ENCODE results near the gene CHPF.

CHPF gene

DNA sequence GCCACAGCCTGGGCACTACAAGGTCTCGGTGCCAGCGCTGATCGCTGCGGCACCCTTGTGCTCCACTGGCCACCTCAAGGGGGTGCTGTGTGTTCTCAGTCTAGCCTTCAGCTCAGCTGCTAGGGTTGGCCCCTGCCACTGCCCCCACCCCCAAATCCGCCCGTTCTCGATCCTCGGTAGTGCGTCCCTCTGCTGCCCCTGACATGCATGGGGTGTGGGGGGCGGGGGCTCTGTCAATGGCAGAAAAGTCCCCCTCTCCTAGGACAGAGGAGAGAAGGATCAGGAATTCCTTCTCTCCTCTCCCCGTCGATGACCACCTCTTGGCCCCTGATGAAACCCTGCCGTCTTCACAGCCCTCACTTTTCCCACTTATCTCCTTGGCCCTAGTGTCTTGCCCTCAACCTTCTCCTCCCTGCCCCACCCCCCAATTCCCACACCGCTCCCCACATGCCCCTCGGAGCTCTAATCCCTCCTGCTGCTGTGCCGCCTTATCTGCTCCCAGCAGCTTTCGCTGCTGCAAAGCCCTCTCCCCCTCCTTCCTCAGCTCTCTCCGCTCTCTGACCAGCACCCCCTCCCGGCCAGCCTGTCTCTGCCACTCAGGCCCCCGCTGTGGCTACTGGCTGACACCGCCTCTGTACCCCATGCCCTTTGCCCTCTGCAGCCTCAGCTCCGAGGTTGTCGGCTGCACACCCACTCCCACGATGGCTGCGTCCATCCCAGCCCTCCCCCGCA, 33.7 kb downstream of the CHPF start:
- H3K4me1 ChIP-seq: peaks cover 14% of the 10 kb centered on the region
- TF ChIP-seq, protein P1, sequence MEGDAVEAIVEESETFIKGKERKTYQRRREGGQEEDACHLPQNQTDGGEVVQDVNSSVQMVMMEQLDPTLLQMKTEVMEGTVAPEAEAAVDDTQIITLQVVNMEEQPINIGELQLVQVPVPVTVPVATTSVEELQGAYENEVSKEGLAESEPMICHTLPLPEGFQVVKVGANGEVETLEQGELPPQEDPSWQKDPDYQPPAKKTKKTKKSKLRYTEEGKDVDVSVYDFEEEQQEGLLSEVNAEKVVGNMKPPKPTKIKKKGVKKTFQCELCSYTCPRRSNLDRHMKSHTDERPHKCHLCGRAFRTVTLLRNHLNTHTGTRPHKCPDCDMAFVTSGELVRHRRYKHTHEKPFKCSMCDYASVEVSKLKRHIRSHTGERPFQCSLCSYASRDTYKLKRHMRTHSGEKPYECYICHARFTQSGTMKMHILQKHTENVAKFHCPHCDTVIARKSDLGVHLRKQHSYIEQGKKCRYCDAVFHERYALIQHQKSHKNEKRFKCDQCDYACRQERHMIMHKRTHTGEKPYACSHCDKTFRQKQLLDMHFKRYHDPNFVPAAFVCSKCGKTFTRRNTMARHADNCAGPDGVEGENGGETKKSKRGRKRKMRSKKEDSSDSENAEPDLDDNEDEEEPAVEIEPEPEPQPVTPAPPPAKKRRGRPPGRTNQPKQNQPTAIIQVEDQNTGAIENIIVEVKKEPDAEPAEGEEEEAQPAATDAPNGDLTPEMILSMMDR (IDR thresholded peaks at IDR 0.05): peak; percentile 56
- no peak overlapping the region for H3K27ac ChIP-seq
- H3K27me3 ChIP-seq (ENCODE audit: control insufficient read depth, insufficient read depth, low read length): peaks cover 14% of the 10 kb centered on the region
- H3K4me3 ChIP-seq (ENCODE audit: low read depth, low read length): no peak overlapping the region
- no peak overlapping the region for H3K4me2 ChIP-seq (ENCODE audit: low read length)
- H3K36me3 ChIP-seq (ENCODE audit: control insufficient read depth, insufficient read depth, low read length): no peaks in the 10 kb centered on the region
- peak overlapping the region; percentile 11 for H2AFZ ChIP-seq
- no peaks in the 10 kb centered on the region for H3K79me2 ChIP-seq
- H3K9me3 ChIP-seq (ENCODE audit: control insufficient read depth, low read length): no peaks in the 10 kb centered on the region
- H3K9ac ChIP-seq: no peak overlapping the region

DNA sequence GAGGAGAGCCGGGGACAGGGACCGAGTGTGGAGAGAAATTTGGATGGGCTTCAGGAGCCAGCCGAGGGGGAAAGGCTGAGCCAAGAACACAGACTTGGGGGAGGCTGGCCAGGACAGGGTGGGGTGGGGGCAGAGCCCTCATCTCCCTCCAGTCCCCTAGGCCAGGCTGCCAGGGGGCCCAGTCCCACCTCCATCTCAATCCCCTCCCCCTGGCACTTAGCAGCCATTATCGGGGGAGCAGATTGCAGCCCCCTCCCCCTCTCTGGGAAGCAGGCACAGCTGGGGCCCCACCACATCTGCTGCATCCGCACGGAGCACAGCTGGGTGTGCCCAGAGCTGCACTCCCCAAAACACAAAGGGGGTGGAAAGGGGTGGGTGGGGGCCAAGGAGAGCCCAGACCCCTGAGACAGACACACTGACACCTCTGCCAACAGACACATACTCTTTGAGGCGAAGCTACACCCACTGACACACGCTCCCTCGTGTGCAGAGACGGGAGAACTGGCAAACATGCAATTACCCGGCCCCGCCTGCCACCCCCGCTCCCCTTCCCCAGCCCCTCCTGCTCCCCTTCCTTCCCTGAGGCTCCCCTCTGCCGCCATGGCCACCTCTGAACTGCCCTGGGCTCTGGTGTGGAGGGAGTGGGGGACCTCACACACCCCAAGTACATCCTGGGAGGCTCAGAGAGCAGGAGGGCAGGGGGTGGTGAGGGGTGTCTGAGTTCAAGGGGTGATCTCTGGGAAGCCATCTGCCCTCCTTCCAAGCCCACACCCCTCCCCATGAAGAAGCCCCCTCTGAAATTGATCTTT, 34.4 kb downstream of the CHPF start:
- Histone ChIP-seq H2AFZ (no peak overlapping the region), H3K79me2 (no peaks in the 10 kb centered on the region), H3K27me3 (ENCODE audit: control insufficient read depth, insufficient read depth, low read length) (peaks cover 14% of the 10 kb centered on the region), H3K4me3 (ENCODE audit: low read depth, low read length) (no peak overlapping the region), H3K9ac (no peak overlapping the region), H3K27ac (no peak overlapping the region), H3K4me1 (peaks cover 10% of the 10 kb centered on the region), H3K4me2 (ENCODE audit: low read length) (no peak overlapping the region), H3K36me3 (ENCODE audit: control insufficient read depth, insufficient read depth, low read length) (no peaks in the 10 kb centered on the region), H3K9me3 (ENCODE audit: control insufficient read depth, low read length) (no peaks in the 10 kb centered on the region)
- TF ChIP-seq, protein P1 (IDR thresholded peaks at IDR 0.05): no peak

DNA sequence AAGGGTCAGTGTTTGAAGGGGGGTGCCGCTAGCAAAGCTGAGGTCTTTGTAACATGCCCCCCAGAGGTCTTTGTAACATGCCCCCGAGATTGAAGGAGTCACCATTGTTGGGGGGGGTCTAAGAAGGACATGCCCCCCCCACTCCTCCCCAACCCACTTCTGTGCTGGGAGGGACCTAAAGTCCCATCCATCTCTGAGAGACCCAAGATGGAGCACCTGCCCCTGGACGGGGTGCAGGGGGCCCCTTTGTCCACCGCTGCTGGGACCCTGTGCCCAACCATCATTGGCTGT, 35.2 kb downstream of the CHPF start:
- no peak overlapping the region for H3K4me2 ChIP-seq (ENCODE audit: low read length)
- H3K27me3 ChIP-seq (ENCODE audit: control insufficient read depth, insufficient read depth, low read length): peaks cover 9% of the 10 kb centered on the region
- H3K27ac ChIP-seq: no peak overlapping the region
- H3K4me1 ChIP-seq: peaks cover 8% of the 10 kb centered on the region
- H3K9me3 ChIP-seq (ENCODE audit: control insufficient read depth, low read length): no peaks in the 10 kb centered on the region
- TF ChIP-seq, protein P1 (IDR thresholded peaks at IDR 0.05): no peak
- no peak overlapping the region for H2AFZ ChIP-seq
- no peak overlapping the region for H3K9ac ChIP-seq
- H3K4me3 ChIP-seq (ENCODE audit: low read depth, low read length): no peak overlapping the region
- H3K79me2 ChIP-seq: no peaks in the 10 kb centered on the region
- H3K36me3 ChIP-seq (ENCODE audit: control insufficient read depth, insufficient read depth, low read length): no peaks in the 10 kb centered on the region

DNA sequence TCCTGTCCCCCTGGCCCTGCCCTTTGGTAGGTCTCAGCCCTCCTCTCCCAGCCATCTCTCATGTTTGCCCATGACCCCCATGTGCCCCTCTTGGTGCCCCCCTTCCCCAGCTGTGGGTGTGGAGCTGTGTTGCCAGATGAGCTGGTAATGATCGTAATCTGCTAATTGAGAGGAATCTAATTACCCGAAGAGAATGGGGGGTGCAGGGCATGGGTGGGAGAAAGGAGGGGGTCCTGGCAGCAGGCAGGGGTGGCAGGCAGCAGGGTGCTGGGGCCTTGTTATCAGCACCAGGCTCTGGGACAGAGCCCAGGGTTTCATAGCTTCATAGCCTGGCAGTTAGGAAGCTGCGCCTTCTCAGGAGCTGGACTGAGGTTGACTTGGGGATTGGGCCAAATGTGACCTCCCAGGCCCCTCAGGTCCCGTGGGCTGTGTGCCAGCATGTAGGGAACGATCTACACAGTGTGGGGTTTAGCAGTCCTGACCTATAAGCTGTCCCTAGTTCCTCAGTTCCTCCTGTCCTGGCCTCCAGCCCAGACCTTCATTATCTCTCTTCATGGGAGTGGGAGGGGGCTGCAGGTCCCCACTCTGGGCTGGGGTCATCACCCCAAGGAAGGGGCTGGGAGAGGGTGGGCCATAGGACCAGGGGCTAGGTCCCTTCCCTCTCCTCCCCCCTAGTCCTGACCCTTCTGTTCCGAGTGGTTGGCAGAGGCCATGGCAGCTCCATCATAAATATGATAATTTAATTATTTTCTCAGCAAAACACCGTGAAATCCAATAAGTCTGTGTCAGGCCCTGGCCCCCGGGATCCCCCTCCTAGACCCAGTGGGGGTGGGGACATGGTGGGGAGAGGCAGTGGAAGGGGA, 35.8 kb downstream of the CHPF start:
- Histone ChIP-seq H3K9ac (no peak overlapping the region), H2AFZ (no peak overlapping the region), H3K4me1 (peaks cover 8% of the 10 kb centered on the region), H3K79me2 (no peaks in the 10 kb centered on the region), H3K9me3 (ENCODE audit: control insufficient read depth, low read length) (no peaks in the 10 kb centered on the region), H3K36me3 (ENCODE audit: control insufficient read depth, insufficient read depth, low read length) (no peaks in the 10 kb centered on the region), H3K4me3 (ENCODE audit: low read depth, low read length) (no peak overlapping the region), H3K4me2 (ENCODE audit: low read length) (no peak overlapping the region), H3K27ac (no peak overlapping the region), H3K27me3 (ENCODE audit: control insufficient read depth, insufficient read depth, low read length) (peaks cover 6% of the 10 kb centered on the region)
- TF ChIP-seq, protein P1 (IDR thresholded peaks at IDR 0.05): no peak
